Naive B cell (primary cell): Measurements from ENCODE around the gene HPSE2. TPM values are rescaled to one million over a fixed set of nuclear protein-coding genes. Genes with fewer than 3 reads are reported as not detected.
A peak's percentile ranks its signal among the peaks of the same experiment; 100 is the strongest.

Experiments
- ATAC-seq, 2 donors: fragments of 150-1000 bp; cut with Tn5 transposase; 2 replicates each; pipeline ENCODE4 v1.10.0; 2021; ENCODE audit warnings: low read depth in 2 of 2, mild to moderate bottlenecking in 2 of 2, moderate library complexity in 2 of 2
- DNase-seq: peaks from one replicate; pipeline ENCODE4 v3.0.0; 2022
- H3K27ac Mint-ChIP-seq, 6 donors: one replicate each; pipeline ENCODE4 v1.8.0; 2020 to 2022; ENCODE audit warnings: mild to moderate bottlenecking in 6 of 6, mixed read lengths in 6 of 6, moderate library complexity in 5 of 6, inconsistent platforms in 2 of 6
- H3K27me3 Mint-ChIP-seq, 3 donors: one replicate each; pipeline ENCODE4 v1.8.0; 2021 to 2022; ENCODE audit warnings: mixed read lengths in 3 of 3, mild to moderate bottlenecking in 1 of 3
- H3K36me3 Mint-ChIP-seq, 2 donors: one replicate each; pipeline ENCODE4 v1.8.0; 2020 to 2022; ENCODE audit warnings: mixed read lengths in 2 of 2, inconsistent platforms in 1 of 2, mild to moderate bottlenecking in 1 of 2
- H3K4me1 Mint-ChIP-seq, 3 donors: one replicate each; pipeline ENCODE4 v1.8.0; 2020 to 2022; ENCODE audit warnings: mixed read lengths in 3 of 3, inconsistent platforms in 1 of 3, mild to moderate bottlenecking in 1 of 3, moderate library complexity in 1 of 3
- H3K4me3 Mint-ChIP-seq, 8 donors: one replicate each; pipeline ENCODE4 v1.8.0; 2020 to 2022; ENCODE audit warnings: mild to moderate bottlenecking in 8 of 8, mixed read lengths in 8 of 8, moderate library complexity in 8 of 8, inconsistent platforms in 2 of 8
- H3K9me3 Mint-ChIP-seq, 7 donors: one replicate each; pipeline ENCODE4 v1.8.0; 2020 to 2022; ENCODE audit warnings: mixed read lengths in 7 of 7, mild to moderate bottlenecking in 5 of 7, inconsistent platforms in 2 of 7, moderate library complexity in 1 of 7
- polyA plus RNA-seq, 6 donors: library from polyadenylated mRNA; unstranded; fragments of 300-500 nt; fragmentation: Illumina TruSeq; gene quantifications; one replicate each; pipeline ENCODE4 v1.2.3, GENCODE V29; 2021; ENCODE audit warnings: low read depth in 6 of 6

HPSE2 gene
- polyA plus RNA-seq, 6 donors from 2014 or later, result not detected

DNA sequence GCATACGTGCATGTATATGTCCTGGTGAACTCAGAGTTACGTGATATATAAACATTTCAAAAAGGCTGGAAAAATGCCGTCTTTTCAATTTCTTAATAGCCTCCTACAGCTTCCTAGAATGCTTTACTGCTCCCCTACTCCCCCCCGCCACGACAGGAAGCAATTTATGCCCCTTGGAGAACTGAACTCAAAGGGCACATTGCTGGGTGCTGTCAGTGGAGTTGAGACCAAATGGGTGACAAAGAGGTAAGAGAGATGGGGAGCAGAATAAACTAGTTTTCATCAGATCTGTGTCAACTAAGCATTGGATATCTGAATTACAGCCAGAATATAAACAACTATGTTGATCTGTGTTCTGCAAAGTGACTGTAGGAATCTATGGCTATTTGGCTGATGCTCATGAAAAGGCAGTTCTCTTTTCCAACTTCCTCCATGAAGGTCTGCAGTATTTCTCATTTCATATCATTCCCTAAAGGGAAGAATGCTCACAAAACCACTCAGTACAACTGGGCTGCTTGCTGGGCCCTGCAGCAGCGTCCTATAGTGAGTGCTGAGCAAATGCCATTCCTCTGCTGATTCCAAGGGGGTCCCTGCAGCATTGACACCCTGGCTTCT is 617.6 kb downstream of the HPSE2 start:
- Mint-ChIP-seq H3K9me3 (peaks cover 0 to 1% (median 0%) of the 10 kb centered on the region in 7 donors), H3K27me3 (peaks cover 23 to 39% (median 31%) of the 10 kb centered on the region in 3 donors), H3K4me1 (no peaks in the 10 kb centered on the region), H3K4me3 (no peak overlapping the region), H3K36me3 (no peaks in the 10 kb centered on the region), H3K27ac (no peak overlapping the region)
- no peak for ATAC-seq
- DNase-seq, result no peak

DNA sequence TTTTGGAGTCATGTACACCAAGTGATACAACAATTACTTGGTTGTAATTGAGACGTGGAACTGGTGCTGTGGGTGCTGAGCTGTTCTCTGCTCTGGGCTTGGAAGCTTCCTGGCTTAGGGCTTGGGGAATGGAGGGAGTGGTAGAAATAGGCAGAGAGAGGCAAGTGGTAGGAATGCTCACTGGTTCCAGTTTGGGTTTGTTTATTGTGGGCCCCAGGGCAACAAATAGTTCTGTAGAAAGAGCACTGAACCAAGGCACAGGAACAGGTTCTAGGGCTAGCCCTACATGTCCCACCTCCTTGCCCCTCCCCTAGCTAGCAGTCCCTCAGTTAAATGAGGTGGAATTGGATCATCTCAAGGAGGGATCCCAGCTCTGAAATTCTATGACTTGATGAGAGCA is 622.2 kb downstream of the HPSE2 start:
- Mint-ChIP-seq H3K4me3 (no peak overlapping the region), H3K36me3 (no peaks in the 10 kb centered on the region), H3K9me3 (peaks cover 0 to 4% (median 0%) of the 10 kb centered on the region in 7 donors), H3K27me3 (peaks cover 19 to 44% (median 27%) of the 10 kb centered on the region in 3 donors), H3K27ac (no peak overlapping the region), H3K4me1 (no peaks in the 10 kb centered on the region)
- DNase-seq (no peak), ATAC-seq (no peak)

GRCh38 chr10:98611436-98611835 is 624.2 kb downstream of the HPSE2 start:
- H3K36me3 Mint-ChIP-seq, result no peaks in the 10 kb centered on the region
- no peak for ATAC-seq
- peaks cover 0 to 4% (median 0%) of the 10 kb centered on the region in 7 donors for H3K9me3 Mint-ChIP-seq
- DNase-seq, result no peak
- no peak overlapping the region for H3K4me3 Mint-ChIP-seq
- H3K27ac Mint-ChIP-seq, result no peak overlapping the region
- H3K27me3 Mint-ChIP-seq, result peaks cover 25 to 51% (median 33%) of the 10 kb centered on the region in 3 donors
- no peaks in the 10 kb centered on the region for H3K4me1 Mint-ChIP-seq

DNA sequence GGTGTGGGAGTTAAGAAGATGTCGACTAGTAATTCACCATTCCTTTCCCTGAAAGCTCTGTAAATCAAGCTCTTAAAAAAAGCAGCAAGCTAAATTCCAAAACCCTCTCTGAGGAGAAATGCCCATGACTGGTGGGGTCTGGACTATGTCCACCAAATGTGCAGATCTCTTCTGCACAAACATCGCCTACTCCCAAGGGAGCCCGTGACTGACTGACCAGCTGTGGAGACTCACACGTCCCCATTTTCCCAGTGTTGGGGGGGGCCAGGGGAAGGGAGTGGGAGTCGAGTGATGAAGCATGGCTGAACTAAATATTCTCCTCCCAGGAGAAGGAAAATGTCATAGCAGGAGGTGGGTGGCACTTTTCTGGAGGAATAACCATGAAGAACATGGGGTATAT is 624.8 kb downstream of the HPSE2 start:
- Mint-ChIP-seq H3K4me1 (no peaks in the 10 kb centered on the region), H3K4me3 (no peak overlapping the region), H3K9me3 (peaks cover 0 to 4% (median 0%) of the 10 kb centered on the region in 7 donors), H3K27me3 (peaks cover 26 to 55% (median 34%) of the 10 kb centered on the region in 3 donors), H3K27ac (no peak overlapping the region), H3K36me3 (no peaks in the 10 kb centered on the region)
- DNase-seq (no peak), ATAC-seq (no peak)

DNA sequence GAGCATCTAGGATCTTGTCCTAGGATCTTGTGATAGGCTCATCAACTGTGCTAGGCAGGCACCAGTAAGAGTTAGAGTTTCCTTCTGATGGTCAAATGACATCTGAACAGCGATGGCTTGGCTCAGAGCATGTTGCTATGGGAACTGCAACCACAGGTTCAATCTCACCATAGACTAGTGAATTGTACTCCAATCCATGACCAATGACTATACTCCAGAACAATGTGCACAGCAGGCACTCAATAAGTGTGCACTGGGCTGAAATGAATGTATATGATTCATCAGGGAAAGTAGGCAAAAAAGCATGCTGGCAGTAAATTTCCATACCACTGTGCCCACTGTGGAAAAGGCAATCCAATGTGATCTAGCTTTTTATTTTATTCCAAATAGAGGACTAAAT is 625.4 kb downstream of the HPSE2 start:
- H3K27me3 Mint-ChIP-seq, result peaks cover 27 to 54% (median 30%) of the 10 kb centered on the region in 3 donors
- no peak for DNase-seq
- no peak overlapping the region for H3K4me3 Mint-ChIP-seq
- peaks cover 0 to 4% (median 0%) of the 10 kb centered on the region in 7 donors for H3K9me3 Mint-ChIP-seq
- ATAC-seq, result no peak
- H3K27ac Mint-ChIP-seq, result no peak overlapping the region
- H3K4me1 Mint-ChIP-seq, result no peaks in the 10 kb centered on the region
- no peaks in the 10 kb centered on the region for H3K36me3 Mint-ChIP-seq

DNA sequence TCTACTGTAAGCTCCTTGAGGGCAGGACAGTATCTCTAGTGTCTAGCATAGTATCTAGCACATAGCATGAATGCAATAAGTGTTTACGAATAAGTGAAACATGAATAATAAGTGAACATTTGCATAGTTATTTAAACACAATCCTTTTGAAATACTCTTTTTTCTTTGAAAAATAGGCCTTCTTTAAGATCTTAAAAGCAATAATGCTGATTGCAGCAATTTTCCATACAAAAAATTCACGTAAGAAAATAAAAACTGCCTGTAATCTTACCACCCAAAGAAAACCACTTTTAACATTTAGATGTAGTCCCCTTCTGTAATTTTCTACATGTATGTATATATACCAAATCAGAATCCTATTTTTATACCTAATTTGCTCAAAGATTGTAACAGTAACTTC is 626.4 kb downstream of the HPSE2 start:
- no peaks in the 10 kb centered on the region for H3K36me3 Mint-ChIP-seq
- no peak for DNase-seq
- H3K27ac Mint-ChIP-seq, result no peak overlapping the region
- no peaks in the 10 kb centered on the region for H3K4me1 Mint-ChIP-seq
- H3K4me3 Mint-ChIP-seq, result no peak overlapping the region
- peaks cover 0 to 4% (median 0%) of the 10 kb centered on the region in 7 donors for H3K9me3 Mint-ChIP-seq
- peaks cover 33 to 59% (median 36%) of the 10 kb centered on the region in 3 donors for H3K27me3 Mint-ChIP-seq
- ATAC-seq, result no peak

- Mint-ChIP-seq H3K36me3 (no peaks in the 10 kb centered on the region), H3K4me3 (no peak overlapping the region), H3K9me3 (peaks cover 0 to 4% (median 0%) of the 10 kb centered on the region in 7 donors), H3K27ac (no peak overlapping the region), H3K27me3 (peaks cover 39 to 67% (median 41%) of the 10 kb centered on the region in 3 donors), H3K4me1 (no peaks in the 10 kb centered on the region)
- no peak for DNase-seq
- no peak for ATAC-seq
These were observed 627.2 kb downstream of the HPSE2 start for GRCh38 chr10:98608411-98608810.

DNA sequence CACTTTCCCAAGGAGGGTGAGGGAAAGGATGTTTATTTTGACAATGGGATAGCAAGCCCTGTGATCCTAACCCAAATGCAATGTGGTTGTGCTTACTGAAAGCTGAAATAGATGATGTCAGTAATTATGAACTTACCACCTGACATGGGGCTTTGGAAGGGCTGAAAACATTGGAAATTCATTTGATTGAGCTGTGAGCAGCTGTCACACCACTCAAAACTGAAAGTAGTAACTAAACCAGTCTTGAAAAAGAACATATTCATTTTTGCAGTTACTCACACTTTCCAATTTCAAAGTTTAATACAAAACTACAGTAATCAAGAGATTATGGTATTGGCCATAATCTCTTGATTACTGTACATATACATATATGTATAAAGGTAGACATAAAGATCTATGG is 633.4 kb downstream of the HPSE2 start:
- Mint-ChIP-seq H3K4me3 (no peak overlapping the region), H3K9me3 (peaks cover 0 to 15% (median 6%) of the 10 kb centered on the region in 7 donors), H3K4me1 (no peaks in the 10 kb centered on the region), H3K36me3 (peaks cover 0 to 5% of the 10 kb centered on the region in 2 donors), H3K27me3 (peaks cover 33 to 39% (median 34%) of the 10 kb centered on the region in 3 donors), H3K27ac (peak overlapping the region in 1 of 6 donors; percentile 50)
- DNase-seq (no peak), ATAC-seq (no peak)

GRCh38 chr10:98599032-98599610 is 636.5 kb downstream of the HPSE2 start:
- H3K9me3 Mint-ChIP-seq, result peaks cover 5 to 41% (median 17%) of the 10 kb centered on the region in 7 donors
- no peak for ATAC-seq
- no peak overlapping the region for H3K27ac Mint-ChIP-seq
- H3K27me3 Mint-ChIP-seq, result peaks cover 13 to 33% (median 18%) of the 10 kb centered on the region in 3 donors
- no peaks in the 10 kb centered on the region for H3K4me1 Mint-ChIP-seq
- H3K4me3 Mint-ChIP-seq, result no peak overlapping the region
- no peak for DNase-seq
- peaks cover 0 to 5% of the 10 kb centered on the region in 2 donors for H3K36me3 Mint-ChIP-seq

GRCh38 chr10:98596404-98596803 is 639.2 kb downstream of the HPSE2 start:
- no peaks in the 10 kb centered on the region for H3K4me1 Mint-ChIP-seq
- H3K27me3 Mint-ChIP-seq, result peaks cover 0 to 19% (median 10%) of the 10 kb centered on the region in 3 donors
- ATAC-seq, result no peak
- peaks cover 0 to 5% of the 10 kb centered on the region in 2 donors for H3K36me3 Mint-ChIP-seq
- H3K9me3 Mint-ChIP-seq, result peaks cover 5 to 41% (median 17%) of the 10 kb centered on the region in 7 donors
- no peak overlapping the region for H3K4me3 Mint-ChIP-seq
- no peak overlapping the region for H3K27ac Mint-ChIP-seq
- no peak for DNase-seq

- peaks cover 2 to 15% (median 11%) of the 10 kb centered on the region in 3 donors for H3K27me3 Mint-ChIP-seq
- ATAC-seq, result no peak
These were observed 646.0 kb downstream of the HPSE2 start for GRCh38 chr10:98589691-98590090.

GRCh38 chr10:98589007-98589406 is 646.6 kb downstream of the HPSE2 start:
- ATAC-seq, result no peak
- H3K27ac Mint-ChIP-seq, result peak overlapping the region in 1 of 6 donors; percentile 8
- peaks cover 9 to 22% (median 14%) of the 10 kb centered on the region in 3 donors for H3K27me3 Mint-ChIP-seq
- no peak for DNase-seq
- no peak overlapping the region for H3K4me3 Mint-ChIP-seq
- H3K4me1 Mint-ChIP-seq, result no peaks in the 10 kb centered on the region
- no peaks in the 10 kb centered on the region for H3K36me3 Mint-ChIP-seq
- no peaks in the 10 kb centered on the region for H3K9me3 Mint-ChIP-seq

More at GRCh38 chr10:98589691-98590090, 646.0 kb downstream of the HPSE2 start:
- Mint-ChIP-seq H3K36me3 (no peaks in the 10 kb centered on the region), H3K9me3 (peaks cover 0 to 4% (median 0%) of the 10 kb centered on the region in 7 donors), H3K4me1 (no peaks in the 10 kb centered on the region), H3K27ac (no peak overlapping the region), H3K4me3 (no peak overlapping the region)
- no peak for DNase-seq

DNA sequence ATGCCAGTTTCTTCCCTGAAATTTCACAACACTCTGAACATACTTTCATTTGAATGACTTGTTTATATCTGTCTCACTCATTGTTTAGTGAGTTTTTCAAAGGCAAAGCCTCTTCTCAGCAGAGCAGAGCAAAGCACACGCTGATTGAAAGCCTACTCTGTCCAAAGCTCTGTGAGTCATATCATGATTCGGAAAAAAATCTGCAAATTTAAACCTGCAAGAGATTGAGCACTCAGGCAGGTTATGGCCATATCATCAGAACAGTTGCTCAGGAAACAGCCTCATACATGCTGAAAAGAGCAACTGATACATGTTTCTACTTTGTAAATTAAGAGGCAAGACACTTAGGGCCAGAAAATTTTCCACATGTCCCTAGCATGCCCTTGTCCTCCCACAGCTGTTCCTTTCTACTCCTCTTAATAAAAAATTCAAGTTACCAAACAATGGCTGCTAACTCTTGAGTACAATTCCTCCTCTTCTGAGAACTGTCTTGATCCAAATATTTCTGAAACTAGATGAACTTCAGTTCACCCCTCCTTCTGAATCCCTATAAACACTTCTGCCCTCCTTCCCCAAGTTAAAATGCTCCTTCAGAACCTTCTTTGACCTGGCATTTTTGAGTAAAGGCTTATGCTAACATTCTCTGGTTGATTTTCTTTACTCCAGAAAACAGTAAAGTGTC is 648.4 kb downstream of the HPSE2 start:
- H3K9me3 Mint-ChIP-seq, result no peaks in the 10 kb centered on the region
- DNase-seq, result no peak
- H3K4me3 Mint-ChIP-seq, result no peak overlapping the region
- no peak overlapping the region for H3K27ac Mint-ChIP-seq
- no peak for ATAC-seq
- H3K36me3 Mint-ChIP-seq, result no peaks in the 10 kb centered on the region
- peaks cover 25 to 29% (median 28%) of the 10 kb centered on the region in 3 donors for H3K27me3 Mint-ChIP-seq
- H3K4me1 Mint-ChIP-seq, result no peaks in the 10 kb centered on the region

GRCh38 chr10:98586096-98586495 is 649.6 kb downstream of the HPSE2 start:
- Mint-ChIP-seq H3K4me3 (no peak overlapping the region), H3K9me3 (no peaks in the 10 kb centered on the region), H3K27me3 (peaks cover 25 to 29% (median 28%) of the 10 kb centered on the region in 3 donors), H3K36me3 (no peaks in the 10 kb centered on the region), H3K27ac (no peak overlapping the region), H3K4me1 (no peaks in the 10 kb centered on the region)
- DNase-seq, result no peak
- ATAC-seq, result no peak
